Activated CD4-positive, alpha-beta memory T cell treated with anti-CD3 and anti-CD28 coated beads for 36 hours (primary cell): Measurements from ENCODE around the gene CCDC106. TPM values are rescaled to one million over a fixed set of nuclear protein-coding genes. Genes with fewer than 3 reads are reported as not detected.

Experiments
- CTCF ChIA-PET: fragments of 350-600 bp; sonication (Branson Sonifier 250); formaldehyde crosslinking; loops from one replicate; lab custom pipeline; 2021; ENCODE audit warnings: antibody characterized with exemption, inconsistent platforms; lab: Charles Lee
- POLR2A ChIA-PET: fragments of 350-600 bp; sonication (Branson Sonifier 250); formaldehyde crosslinking; loops from one replicate; lab custom pipeline; 2021; ENCODE audit warnings: antibody characterized with exemption; lab: Charles Lee
- DNase-seq: peaks from one replicate; pipeline ENCODE4 v3.0.0-alpha.2; 2020
- H3K27ac Mint-ChIP-seq: one replicate; pipeline ENCODE4 v1.8.0; 2021; ENCODE audit warnings: mixed read lengths
- H3K27me3 Mint-ChIP-seq: one replicate; pipeline ENCODE4 v1.8.0; 2021; ENCODE audit warnings: mixed read lengths
- H3K36me3 Mint-ChIP-seq: one replicate; pipeline ENCODE4 v1.8.0; 2021; ENCODE audit warnings: mixed read lengths
- H3K4me1 Mint-ChIP-seq: one replicate; pipeline ENCODE4 v1.8.0; 2021; ENCODE audit warnings: low read depth, mixed read lengths
- H3K4me3 Mint-ChIP-seq: one replicate; pipeline ENCODE4 v1.8.0; 2021; ENCODE audit warnings: mild to moderate bottlenecking, mixed read lengths
- H3K9me3 Mint-ChIP-seq: one replicate; pipeline ENCODE4 v1.8.0; 2021; ENCODE audit warnings: mixed read lengths
- intact Hi-C: fragments of 100-400 bp; cut with micrococcal nuclease; formaldehyde crosslinking; loops from one replicate; pipeline ENCODE4 v1.15.1; 2023
- total RNA-seq, 2 experiments: library from RNA; stranded (reverse); gene quantifications; one replicate each; pipeline ENCODE4 v1.2.3, GENCODE V29; 2021

The CCDC106 gene
- total RNA-seq, 2 experiments from 2014 or later, result 3.6 to 4.0 TPM

DNA sequence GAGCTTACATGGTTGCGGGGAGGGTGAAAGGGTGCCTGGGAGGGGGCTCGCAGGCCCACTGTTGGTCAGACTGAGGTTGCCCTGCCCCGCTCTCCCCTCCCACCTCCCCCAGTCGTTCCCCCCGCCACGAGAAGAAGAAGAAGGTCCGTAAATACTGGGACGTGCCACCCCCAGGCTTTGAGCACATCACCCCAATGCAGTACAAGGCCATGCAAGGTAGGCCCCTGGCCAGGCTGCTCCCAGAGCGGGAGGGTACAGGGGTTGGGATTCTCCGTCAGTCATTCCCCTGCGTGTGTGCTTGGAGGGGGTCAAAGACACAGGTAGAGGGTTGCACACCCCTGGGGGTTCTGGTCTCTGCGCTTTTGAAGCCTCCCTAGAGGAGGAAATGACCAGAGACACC is 12.4 kb downstream of the CCDC106 start:
- Mint-ChIP-seq H3K36me3 (peaks cover 68% of the 10 kb centered on the region), H3K27ac (peak overlapping the region; percentile 38), H3K27me3 (no peaks in the 10 kb centered on the region), H3K4me3 (no peak overlapping the region), H3K4me1 (peaks cover 29% of the 10 kb centered on the region), H3K9me3 (no peaks in the 10 kb centered on the region)
- intact Hi-C loops, result no loop called here
- ChIA-PET POLR2A (no interaction called here), CTCF (interaction anchor here (1.0 kb wide), 1 partner anchor 11 kb away, joined by 4 read pairs; no protein-coding TSS in a partner anchor)
- no peak for DNase-seq

DNA sequence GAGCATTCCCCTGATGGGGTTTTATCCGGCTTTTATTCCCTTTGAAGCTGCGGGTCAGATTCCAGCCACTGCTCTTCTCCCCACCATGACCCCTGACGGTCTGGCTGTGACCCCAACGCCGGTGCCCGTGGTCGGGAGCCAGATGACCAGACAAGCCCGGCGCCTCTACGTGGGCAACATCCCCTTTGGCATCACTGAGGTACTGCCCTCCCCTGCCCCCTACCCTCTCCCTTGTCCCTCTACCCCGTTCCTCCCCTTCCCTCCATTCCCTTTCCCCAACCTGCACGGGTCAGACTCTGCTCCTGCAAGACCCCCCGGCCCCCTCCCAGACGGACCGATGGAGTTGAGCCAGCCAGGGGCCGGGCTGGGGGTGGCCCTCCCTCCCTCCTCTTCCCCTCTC is 13.0 kb downstream of the CCDC106 start:
- no peaks in the 10 kb centered on the region for H3K27me3 Mint-ChIP-seq
- H3K36me3 Mint-ChIP-seq, result peaks cover 66% of the 10 kb centered on the region
- H3K4me3 Mint-ChIP-seq, result no peak overlapping the region
- ChIA-PET POLR2A (no interaction called here), CTCF (no interaction called here)
- H3K4me1 Mint-ChIP-seq, result peaks cover 26% of the 10 kb centered on the region
- H3K9me3 Mint-ChIP-seq, result no peaks in the 10 kb centered on the region
- DNase-seq, result no peak
- H3K27ac Mint-ChIP-seq, result peak overlapping the region; percentile 23
- intact Hi-C loops, result no loop called here

DNA sequence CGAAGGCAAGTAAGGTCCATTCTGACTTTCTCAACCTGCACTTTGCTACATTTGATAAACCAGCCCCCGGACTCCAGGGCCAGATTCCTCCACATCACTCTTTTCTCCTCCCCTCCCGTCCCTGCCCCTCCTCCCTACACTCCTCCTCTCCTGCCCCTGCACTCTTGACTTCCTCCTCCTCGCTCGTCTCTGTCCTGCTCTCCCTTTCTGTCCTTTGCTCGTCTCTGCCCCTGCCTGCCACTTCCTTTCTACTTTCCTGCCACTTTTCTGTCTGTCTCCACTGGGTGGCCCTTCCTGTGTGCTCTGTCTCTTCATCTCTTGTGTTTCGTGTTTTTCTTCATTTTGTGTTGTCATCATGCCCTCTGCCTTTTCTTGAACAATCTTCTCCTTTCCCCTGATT is 13.8 kb downstream of the CCDC106 start:
- POLR2A ChIA-PET, result no interaction called here
- intact Hi-C loops, result no loop called here
- CTCF ChIA-PET, result no interaction called here
- Mint-ChIP-seq H3K36me3 (peaks cover 62% of the 10 kb centered on the region), H3K4me3 (no peak overlapping the region), H3K27ac (peak overlapping the region; percentile 7), H3K9me3 (no peaks in the 10 kb centered on the region), H3K27me3 (no peaks in the 10 kb centered on the region), H3K4me1 (peaks cover 25% of the 10 kb centered on the region)
- DNase-seq, result no peak

DNA sequence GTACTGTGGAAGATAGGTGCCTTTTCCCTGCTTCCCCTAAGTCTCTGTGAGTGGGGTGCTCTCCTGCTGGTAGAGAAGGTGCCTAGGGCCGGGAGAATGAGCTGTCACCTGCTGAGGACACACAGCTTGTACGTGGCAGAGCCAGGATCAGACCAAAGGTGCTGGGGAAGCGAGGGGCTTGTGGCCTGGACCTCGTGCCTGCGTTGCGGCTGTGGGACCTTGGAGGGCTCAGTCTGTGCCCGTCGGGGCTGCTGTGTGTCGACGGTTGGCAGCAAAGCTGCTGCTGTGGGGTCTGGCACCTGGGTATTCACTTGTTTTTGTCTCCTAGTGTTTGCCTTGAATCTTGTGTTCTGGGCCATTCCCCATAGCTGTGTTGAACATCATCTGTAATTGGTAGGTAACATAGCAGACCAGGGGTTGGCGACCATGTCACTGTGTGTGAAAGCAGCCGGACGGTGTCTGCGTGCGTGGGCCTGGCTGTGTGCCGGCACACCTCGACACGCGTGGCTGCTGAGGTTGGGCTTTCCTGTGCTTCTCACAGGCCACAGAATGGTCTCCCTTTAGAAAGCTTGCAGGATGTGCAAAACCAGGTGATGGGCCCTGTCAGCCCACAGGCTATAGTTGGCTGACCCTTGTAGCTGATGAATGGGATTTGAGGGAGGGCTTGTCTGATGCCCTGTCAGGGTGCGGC is 16.0 kb downstream of the CCDC106 start:
- H3K36me3 Mint-ChIP-seq, result peaks cover 55% of the 10 kb centered on the region
- H3K4me1 Mint-ChIP-seq, result peaks cover 7% of the 10 kb centered on the region
- ChIA-PET CTCF (interaction anchor here (0.8 kb wide), 1 partner anchor 145 kb away, joined by 3 read pairs; no protein-coding TSS in a partner anchor), POLR2A (no interaction called here)
- intact Hi-C loops, result no loop called here
- no peak overlapping the region for H3K4me3 Mint-ChIP-seq
- H3K27me3 Mint-ChIP-seq, result no peaks in the 10 kb centered on the region
- no peak for DNase-seq
- H3K9me3 Mint-ChIP-seq, result no peaks in the 10 kb centered on the region
- no peak overlapping the region for H3K27ac Mint-ChIP-seq

DNA sequence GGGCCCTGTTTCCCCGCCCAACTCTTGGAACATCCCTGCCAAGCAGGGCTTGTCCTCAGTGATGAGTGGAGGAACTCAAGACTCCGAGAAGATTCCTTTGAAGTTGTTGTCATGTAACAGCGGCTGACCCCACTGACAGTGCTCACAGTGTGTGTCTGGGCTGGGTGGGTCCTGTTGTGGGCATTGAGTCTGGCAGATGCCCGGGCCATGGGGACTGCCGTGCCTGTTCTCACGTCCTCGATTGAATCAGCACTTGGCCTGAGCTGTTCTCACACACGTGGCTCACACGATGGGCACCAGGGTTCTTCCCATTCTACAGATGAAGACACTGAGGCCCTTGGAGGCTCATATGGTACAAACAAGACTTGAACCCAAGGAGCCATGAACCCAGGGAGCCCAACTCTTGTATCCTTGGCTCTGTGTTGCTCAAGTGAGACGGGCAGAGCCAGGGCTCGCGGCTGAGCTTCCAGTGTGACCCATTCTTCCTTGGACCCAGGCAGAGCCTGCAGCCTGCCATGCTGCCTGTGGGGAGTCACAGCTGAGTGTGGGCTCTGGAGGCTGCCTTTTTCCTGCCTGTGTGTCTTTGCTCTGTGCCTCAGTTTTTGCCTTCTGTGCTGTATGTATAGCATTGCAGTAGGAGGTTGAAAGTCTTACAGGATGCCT is 18.5 kb downstream of the CCDC106 start:
- intact Hi-C loops, result no loop called here
- H3K27me3 Mint-ChIP-seq, result no peaks in the 10 kb centered on the region
- no peak overlapping the region for H3K4me3 Mint-ChIP-seq
- CTCF ChIA-PET, result interaction anchor here (1.2 kb wide), 1 partner anchor 9 kb away, joined by 3 read pairs; no protein-coding TSS in a partner anchor
- DNase-seq, result no peak
- peaks cover 12% of the 10 kb centered on the region for H3K4me1 Mint-ChIP-seq
- H3K9me3 Mint-ChIP-seq, result no peaks in the 10 kb centered on the region
- H3K36me3 Mint-ChIP-seq, result peaks cover 57% of the 10 kb centered on the region
- no peak overlapping the region for H3K27ac Mint-ChIP-seq
- POLR2A ChIA-PET, result interaction anchor here (0.7 to 2.0 kb wide), 2 partner anchors 10 to 62 kb away, joined by 3 to 8 read pairs; no protein-coding TSS in a partner anchor

DNA sequence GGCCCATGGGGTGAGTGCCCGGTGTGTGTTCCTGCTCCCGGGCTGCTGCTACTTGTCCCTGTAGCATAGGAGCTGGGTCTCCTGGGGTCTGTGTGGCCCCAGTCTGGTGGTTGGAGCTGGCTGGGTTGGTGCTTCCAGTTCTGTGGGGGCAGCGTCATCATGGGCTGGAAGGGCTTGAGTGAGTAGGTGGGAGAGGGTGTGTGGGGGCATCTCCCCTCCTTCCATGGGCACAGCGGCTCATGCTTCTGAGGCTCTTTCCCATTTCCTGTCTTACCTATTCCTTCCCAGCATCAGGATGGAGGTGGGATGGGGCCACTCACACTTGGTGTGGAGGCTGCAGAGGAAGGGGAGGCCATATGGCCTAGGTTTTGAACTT is 19.0 kb downstream of the CCDC106 start:
- Mint-ChIP-seq H3K27me3 (no peaks in the 10 kb centered on the region), H3K4me3 (no peak overlapping the region), H3K36me3 (peaks cover 54% of the 10 kb centered on the region), H3K4me1 (peaks cover 13% of the 10 kb centered on the region), H3K9me3 (no peaks in the 10 kb centered on the region), H3K27ac (no peak overlapping the region)
- CTCF ChIA-PET, result interaction anchor here (1.2 kb wide), 1 partner anchor 36 kb away, joined by 3 read pairs; no protein-coding TSS in a partner anchor
- no peak for DNase-seq
- POLR2A ChIA-PET, result interaction anchor here (0.7 to 2.0 kb wide), 2 partner anchors 10 to 63 kb away, joined by 3 to 8 read pairs; no protein-coding TSS in a partner anchor
- intact Hi-C loops, result no loop called here

DNA sequence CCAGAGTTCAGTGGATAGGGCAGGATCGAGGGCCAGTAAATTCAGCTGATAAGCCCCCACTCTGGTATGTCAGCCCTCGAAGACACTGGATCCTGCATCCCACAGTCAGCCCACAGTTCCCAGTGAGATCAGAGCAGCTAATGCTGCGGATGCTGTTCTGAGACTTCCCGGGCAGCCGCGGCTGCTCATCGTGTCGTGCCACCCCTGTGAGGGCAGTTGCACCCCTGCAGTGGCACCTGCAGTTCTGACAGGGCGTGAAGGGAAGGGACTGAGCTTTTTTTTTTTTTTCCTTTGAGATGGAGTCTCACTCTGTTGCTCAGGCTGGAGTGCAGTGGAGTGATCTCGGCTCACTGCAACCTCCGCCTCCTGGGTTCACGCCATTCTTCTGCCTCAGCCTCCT is 19.5 kb downstream of the CCDC106 start:
- Mint-ChIP-seq H3K27ac (no peak overlapping the region), H3K27me3 (no peaks in the 10 kb centered on the region), H3K36me3 (peaks cover 54% of the 10 kb centered on the region), H3K4me1 (peaks cover 13% of the 10 kb centered on the region), H3K9me3 (no peaks in the 10 kb centered on the region), H3K4me3 (no peak overlapping the region)
- DNase-seq, result no peak
- POLR2A ChIA-PET, result interaction anchor here (2.0 kb wide), 1 partner anchor 11 kb away, joined by 8 read pairs; no protein-coding TSS in a partner anchor
- CTCF ChIA-PET, result interaction anchor here (1.2 kb wide), 1 partner anchor 36 kb away, joined by 3 read pairs; no protein-coding TSS in a partner anchor
- intact Hi-C loops, result no loop called here

DNA sequence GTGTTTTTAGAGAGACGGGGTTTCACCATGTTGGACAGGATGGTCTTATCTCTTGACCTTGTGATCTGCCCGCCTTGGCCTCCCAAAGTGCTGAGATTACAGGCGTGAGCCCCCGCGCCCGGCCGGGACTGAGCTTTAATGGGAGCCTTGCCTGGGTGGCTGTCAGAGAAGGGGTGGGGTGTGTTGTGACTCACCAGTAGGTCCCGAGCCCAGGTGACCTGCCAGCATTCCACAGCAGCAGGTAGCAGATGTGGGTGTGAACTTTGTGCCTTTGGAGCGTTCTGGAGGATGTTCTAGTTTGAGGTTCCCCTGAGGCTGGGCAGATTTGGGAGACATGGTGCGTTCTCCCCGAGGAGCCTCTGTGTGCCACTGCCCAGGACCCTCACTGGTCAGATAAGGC is 19.9 kb downstream of the CCDC106 start:
- intact Hi-C loops, result no loop called here
- DNase-seq, result no peak
- ChIA-PET POLR2A (no interaction called here), CTCF (interaction anchor here (1.2 kb wide), 1 partner anchor 36 kb away, joined by 3 read pairs; no protein-coding TSS in a partner anchor)
- Mint-ChIP-seq H3K4me3 (no peak overlapping the region), H3K9me3 (no peaks in the 10 kb centered on the region), H3K36me3 (peaks cover 49% of the 10 kb centered on the region), H3K27ac (no peak overlapping the region), H3K4me1 (peaks cover 13% of the 10 kb centered on the region), H3K27me3 (no peaks in the 10 kb centered on the region)

DNA sequence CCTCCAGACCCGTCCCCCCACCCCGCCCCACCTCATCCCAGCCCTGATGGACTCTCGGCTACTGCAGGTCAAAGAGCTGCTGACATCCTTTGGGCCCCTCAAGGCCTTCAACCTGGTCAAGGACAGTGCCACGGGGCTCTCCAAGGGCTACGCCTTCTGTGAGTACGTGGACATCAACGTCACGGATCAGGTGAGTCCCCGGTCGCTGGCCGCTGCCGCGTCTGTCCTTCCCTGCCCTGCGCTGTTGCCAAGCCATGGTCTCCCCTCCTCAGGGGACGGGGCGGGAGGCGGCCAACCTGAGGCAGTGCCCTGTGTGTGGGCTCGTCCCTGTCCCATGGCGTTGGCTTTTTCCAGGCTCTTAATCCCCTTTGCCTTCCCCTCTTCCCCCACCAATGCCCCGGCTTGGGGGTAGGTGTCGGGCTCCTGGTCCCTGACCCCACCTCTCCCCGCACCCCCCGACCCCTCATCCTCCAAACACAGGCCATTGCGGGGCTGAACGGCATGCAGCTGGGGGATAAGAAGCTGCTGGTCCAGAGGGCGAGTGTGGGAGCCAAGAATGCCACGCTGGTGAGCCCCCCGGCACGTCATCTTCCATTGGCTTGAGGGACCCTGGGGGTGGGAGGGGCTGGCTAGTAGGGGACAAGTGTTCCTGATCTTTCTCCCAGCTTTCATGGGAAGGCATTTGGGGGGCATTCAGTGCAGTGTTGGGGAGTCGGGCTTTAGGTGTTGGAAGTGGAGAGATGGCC is 20.8 kb downstream of the CCDC106 start:
- ChIA-PET POLR2A (no interaction called here), CTCF (interaction anchor here (1.2 kb wide), 1 partner anchor 35 kb away, joined by 3 read pairs; no protein-coding TSS in a partner anchor)
- H3K4me1 Mint-ChIP-seq, result peaks cover 17% of the 10 kb centered on the region
- no peak overlapping the region for H3K4me3 Mint-ChIP-seq
- peaks cover 47% of the 10 kb centered on the region for H3K36me3 Mint-ChIP-seq
- intact Hi-C loops, result no loop called here
- no peaks in the 10 kb centered on the region for H3K9me3 Mint-ChIP-seq
- no peak for DNase-seq
- no peaks in the 10 kb centered on the region for H3K27me3 Mint-ChIP-seq
- H3K27ac Mint-ChIP-seq, result no peak overlapping the region

DNA sequence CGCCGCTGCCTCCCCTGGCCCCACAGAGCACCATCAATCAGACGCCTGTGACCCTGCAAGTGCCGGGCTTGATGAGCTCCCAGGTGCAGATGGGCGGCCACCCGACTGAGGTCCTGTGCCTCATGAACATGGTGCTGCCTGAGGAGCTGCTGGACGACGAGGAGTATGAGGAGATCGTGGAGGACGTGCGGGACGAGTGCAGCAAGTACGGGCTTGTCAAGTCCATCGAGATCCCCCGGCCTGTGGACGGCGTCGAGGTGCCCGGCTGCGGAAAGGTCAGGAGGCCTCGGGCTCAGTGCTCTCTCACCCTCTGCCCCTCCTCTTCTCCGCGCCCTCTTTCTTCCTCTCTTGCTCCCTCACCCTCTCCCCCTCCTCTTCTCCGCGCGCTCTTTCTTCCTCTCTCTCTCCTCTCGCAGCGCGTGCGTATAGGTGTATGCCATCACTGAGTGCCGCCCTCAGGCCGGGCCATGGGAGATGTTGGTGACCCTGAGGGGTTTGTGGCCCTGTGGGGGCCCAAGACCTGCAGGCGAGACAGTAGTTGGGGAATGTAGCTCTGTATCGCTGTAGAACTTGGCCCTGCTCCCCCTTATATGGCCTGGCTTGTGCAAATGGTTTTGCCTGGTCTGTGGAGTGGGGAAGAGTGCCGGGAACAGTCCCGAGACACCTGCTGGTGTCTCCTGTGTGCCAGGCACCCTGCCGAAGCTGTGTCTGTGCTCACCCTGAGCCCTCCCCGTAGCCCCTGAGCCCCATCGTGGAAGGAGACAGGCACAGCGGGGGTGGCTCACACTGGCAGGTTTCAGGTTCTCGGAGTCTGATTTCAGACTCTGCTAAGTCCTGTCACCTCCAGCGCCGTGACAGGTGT is 21.6 kb downstream of the CCDC106 start:
- Mint-ChIP-seq H3K4me3 (no peak overlapping the region), H3K9me3 (no peaks in the 10 kb centered on the region), H3K27me3 (no peaks in the 10 kb centered on the region), H3K4me1 (peaks cover 21% of the 10 kb centered on the region), H3K27ac (no peak overlapping the region), H3K36me3 (peaks cover 46% of the 10 kb centered on the region)
- ChIA-PET POLR2A (no interaction called here), CTCF (no interaction called here)
- intact Hi-C loops, result no loop called here
- no peak for DNase-seq
